HG03460 (cell line): ENCODE measurements around the gene SRSF6.
"Not testable (repeated sequence)": the region's sequence is repeated elsewhere in the genome, so short reads cannot be mapped to it uniquely, and the experiment has no call there.

Experiments
- ATAC-seq: cut with Tn5 transposase; IDR thresholded peaks from one replicate; pipeline ENCODE4 v1.9.1; 2021; ENCODE audit not compliant: unreplicated experiment

The SRSF6 gene

GRCh38 chr20:43448748-43449535 lies 8.8 kb upstream of the SRSF6 start:
- ATAC-seq: no peak

- ATAC-seq: no peak
These were observed 6.6 kb upstream of the SRSF6 start for GRCh38 chr20:43450841-43451799.

GRCh38 chr20:43452404-43453126 lies 5.1 kb upstream of the SRSF6 start:
- ATAC-seq: no peak

GRCh38 chr20:43456252-43456651 lies 1.4 kb upstream of the SRSF6 start:
- ATAC-seq: not testable (repeated sequence)

GRCh38 chr20:43456809-43457639 lies 672 bp upstream of the SRSF6 start:
- ATAC-seq: peak; percentile 80

GRCh38 chr20:43458422-43458924 lies 777 bp downstream of the SRSF6 start:
- ATAC-seq: no peak

GRCh38 chr20:43459022-43459942 lies 1.6 kb downstream of the SRSF6 start:
- no peak for ATAC-seq

DNA sequence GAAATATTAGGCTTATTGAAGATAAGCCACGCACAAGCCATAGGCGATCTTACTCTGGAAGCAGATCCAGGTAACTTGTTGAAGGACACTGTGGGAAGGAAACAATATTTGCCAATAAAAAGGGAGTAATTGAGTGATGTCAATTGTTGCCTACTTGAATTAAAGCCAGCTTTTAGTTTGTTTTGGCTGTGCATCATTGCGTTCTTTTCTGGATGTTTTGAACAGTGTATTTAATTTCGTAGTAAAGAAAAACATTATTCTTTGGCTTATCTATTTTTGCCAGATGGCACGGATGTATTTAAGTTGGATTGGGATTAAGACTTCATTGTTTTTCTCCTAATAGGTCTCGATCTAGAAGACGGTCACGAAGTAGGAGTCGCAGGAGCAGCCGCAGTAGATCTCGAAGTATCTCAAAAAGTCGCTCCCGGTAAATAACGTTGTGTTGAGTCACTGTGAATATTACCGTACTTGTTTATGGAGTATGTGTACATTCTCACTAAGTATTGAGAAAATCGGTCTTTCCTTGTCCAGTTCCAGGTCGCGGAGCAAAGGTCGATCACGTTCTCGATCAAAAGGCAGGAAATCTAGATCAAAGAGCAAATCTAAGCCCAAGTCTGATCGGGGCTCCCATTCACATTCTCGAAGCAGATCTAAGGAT lies 2.6 kb downstream of the SRSF6 start:
- no peak for ATAC-seq

DNA sequence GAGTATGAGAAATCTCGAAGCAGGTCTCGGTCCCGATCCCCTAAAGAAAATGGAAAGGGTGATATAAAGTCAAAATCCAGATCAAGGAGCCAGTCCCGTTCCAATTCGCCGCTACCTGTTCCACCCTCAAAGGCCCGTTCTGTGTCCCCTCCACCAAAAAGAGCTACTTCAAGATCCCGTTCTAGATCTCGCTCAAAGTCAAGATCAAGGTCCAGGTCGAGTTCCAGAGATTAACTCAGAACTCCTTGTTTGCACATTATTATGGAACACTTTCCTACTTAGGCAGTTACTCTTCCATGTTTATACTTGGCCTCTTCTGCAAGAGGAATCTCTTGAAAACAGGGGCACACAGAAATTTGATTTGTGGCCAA lies 3.1 kb downstream of the SRSF6 start:
- no peak for ATAC-seq

DNA sequence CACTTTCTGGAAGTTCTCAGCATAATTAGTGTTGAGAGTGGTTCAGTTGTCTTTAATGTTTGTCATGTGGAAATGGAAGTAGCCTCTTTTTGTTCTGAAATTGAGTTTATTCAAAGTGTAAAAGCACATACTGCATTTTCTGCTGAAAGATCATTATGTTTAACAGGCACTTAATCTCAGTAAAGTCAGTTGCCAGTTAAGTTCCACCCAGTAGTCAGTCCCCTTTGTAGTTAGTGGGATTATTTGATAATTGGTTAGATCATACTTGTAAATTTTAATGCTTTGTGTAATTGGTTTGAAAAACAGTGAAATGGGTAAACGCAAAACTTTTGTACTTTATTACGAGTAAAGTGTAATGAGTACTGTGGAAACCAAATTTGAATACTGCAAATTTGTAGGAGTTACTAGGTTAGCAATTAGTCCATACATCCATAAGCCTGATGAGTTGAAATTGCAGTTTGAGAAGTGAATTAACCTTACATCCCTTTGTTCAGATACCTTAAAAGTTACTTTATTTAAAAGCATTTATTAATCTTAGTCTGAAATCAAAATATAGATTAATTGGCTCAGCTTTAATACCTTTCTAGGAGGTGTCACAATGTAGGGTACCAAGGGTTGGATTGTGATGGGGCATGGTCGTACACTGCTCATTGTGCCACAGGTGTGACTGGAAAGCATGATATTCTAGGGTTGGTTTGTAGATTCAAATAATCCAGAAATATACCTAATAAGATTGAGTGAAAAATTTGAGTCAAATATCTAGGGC lies 4.4 kb downstream of the SRSF6 start:
- ATAC-seq: no peak

- ATAC-seq: no peak
These were observed 5.2 kb downstream of the SRSF6 start for GRCh38 chr20:43462660-43463526.

DNA sequence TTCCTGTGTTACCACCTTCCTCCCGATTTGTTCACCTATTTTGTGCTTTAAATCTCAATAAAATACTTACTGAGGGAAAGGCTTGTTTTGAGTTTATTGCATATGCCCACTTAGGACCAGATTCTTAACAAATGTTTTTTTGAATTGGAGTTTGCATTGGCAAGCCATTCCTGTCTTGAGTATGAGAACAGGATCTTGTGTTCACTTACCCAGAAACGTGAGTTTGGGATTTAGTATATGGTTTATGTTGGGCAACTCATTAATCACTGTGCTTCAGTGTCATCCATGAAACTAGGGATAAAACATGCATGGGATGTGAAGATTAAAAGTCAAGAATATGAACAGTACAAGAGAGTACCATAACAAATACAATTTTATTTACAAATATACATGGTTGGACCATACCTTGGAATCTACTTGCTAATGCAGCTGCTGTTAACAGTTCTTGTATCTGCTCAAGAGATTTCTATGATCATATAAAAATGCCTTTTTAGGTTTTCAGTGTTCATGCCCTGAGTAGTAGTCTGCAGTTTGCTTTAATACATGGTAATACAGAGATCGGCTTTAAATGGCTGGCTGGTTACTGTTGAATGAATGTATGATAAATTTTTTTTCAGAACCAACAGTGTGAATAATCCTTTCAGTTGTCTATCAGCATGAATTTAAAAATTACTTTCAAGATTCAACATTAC lies 6.0 kb downstream of the SRSF6 start:
- ATAC-seq: no peak

DNA sequence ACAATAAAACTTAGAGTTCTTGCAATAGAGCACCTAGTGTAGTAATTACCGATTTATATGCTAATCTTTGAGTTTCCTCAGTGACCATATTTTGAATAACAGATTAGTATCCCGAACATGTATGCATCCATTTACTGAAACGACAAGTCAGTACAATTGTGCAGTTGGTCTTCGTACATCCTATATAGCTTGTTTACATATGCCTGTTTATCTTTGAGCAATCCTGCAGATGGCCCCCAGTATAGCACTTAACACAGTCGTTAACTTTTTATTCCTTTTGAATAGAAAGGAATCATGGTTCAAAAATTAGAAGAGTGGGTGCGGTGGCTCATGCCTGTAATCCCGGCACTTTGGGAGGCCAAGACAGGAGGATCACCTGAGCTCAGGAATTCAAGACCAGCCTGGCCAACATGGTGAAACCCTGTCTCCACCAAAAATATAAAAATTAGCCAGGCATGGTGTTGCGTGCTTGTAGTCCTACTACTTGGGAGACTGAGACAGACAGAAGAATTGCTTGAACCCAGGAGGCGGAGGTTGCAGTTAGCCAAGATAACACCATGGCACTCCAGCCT lies 6.6 kb downstream of the SRSF6 start:
- no peak for ATAC-seq

- ATAC-seq: no peak
These were observed 7.9 kb downstream of the SRSF6 start for GRCh38 chr20:43465625-43465943.

DNA sequence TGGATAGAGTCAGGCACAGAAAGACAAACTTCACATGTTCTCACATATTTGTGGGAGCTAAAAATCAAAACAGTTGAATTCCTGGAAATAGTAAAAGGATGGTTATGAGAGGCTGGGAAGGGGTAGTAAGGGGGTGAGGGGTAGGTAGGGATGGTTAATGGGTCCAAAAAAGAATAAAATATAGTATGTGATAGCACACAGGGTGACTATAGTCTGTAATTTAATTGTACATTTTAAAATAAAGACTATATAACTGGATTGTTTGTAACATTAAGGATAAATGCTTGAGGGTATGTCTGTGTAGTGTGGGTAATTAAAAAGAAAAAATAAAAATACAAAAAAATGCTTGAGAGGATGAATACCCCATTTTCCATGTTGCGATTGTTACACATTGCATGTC lies 9.9 kb downstream of the SRSF6 start:
- ATAC-seq: no peak

DNA sequence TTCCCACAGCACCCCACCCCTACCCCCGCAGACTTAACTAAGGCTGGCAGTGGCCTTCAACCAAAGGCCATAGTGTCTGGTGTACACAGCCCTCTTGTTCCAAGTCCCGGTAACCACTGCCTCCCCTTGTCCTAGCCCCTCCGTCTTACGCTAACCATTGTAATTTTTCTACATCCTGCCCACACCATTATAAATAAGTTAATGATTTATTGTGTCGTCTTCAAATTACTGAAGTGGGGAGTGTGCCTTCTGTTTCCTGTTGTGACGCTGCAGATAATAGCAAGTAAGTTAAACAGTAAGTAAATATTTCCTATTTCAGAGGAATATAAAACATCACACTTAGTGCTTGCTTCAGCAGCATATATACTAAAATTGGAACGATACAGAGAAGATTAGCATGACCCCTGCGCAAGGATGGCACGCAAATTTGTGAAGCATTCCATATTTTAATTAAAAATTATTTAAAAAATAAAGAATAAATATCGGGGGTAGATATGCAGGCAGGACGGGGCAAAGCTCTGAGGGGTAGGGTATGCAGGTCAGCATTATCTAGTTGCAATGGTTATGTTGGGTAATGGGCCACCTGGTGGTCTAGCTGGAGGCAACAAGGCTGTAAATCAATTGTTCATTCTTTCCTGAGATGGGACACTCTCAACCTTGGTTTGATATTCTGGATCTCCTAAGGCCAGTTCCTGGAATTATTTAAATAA lies 15.1 kb downstream of the SRSF6 start:
- no peak for ATAC-seq
